Activated CD8-positive, alpha-beta T cell treated with anti-CD3 and anti-CD28 coated beads for 36 hours (primary cell): Measurements from ENCODE around the gene ZFYVE21. TPM values are rescaled to one million over a fixed set of nuclear protein-coding genes. Genes with fewer than 3 reads are reported as not detected.
A peak's percentile ranks its signal among the peaks of the same experiment; 100 is the strongest.

ENCODE experiments used
- ATAC-seq: fragments of 200-7000 bp; cut with Tn5 transposase; one replicate; pipeline ENCODE4 v1.10.0; 2021; ENCODE audit warnings: mild to moderate bottlenecking, moderate library complexity
- CTCF ChIA-PET: fragments of 350-600 bp; sonication (Branson Sonifier 250); formaldehyde crosslinking; loops from one replicate; lab custom pipeline; 2021; ENCODE audit warnings: antibody characterized with exemption; lab: Charles Lee
- POLR2A ChIA-PET: fragments of 350-600 bp; sonication (Branson Sonifier 250); formaldehyde crosslinking; loops from one replicate; lab custom pipeline; 2021; ENCODE audit warnings: antibody characterized with exemption; lab: Charles Lee
- DNase-seq: peaks from one replicate; pipeline ENCODE4 v3.0.0-alpha.2; 2020
- H3K27ac Mint-ChIP-seq: one replicate; pipeline ENCODE4 v1.8.0; 2021; ENCODE audit warnings: mild to moderate bottlenecking, mixed read lengths
- H3K27me3 Mint-ChIP-seq: one replicate; pipeline ENCODE4 v1.8.0; 2021; ENCODE audit warnings: mixed read lengths
- H3K36me3 Mint-ChIP-seq: one replicate; pipeline ENCODE4 v1.8.0; 2021; ENCODE audit warnings: low read depth, mixed read lengths
- H3K4me1 Mint-ChIP-seq: one replicate; pipeline ENCODE4 v1.8.0; 2021; ENCODE audit warnings: low read depth, mixed read lengths
- H3K4me3 Mint-ChIP-seq: one replicate; pipeline ENCODE4 v1.8.0; 2021; ENCODE audit warnings: mild to moderate bottlenecking, moderate library complexity, mixed read lengths
- H3K9me3 Mint-ChIP-seq: one replicate; pipeline ENCODE4 v1.8.0; 2021; ENCODE audit warnings: mixed read lengths
- CTCF ChIP-seq: fragments of 200-600 bp; IDR thresholded peaks from one replicate; pipeline ENCODE4 v1.8.0; 2022; ENCODE audit warnings: antibody characterized with exemption, mild to moderate bottlenecking
- intact Hi-C: fragments of 100-400 bp; cut with micrococcal nuclease; formaldehyde crosslinking; loops from one replicate; pipeline ENCODE4 v1.10.0; 2022
- total RNA-seq, 2 experiments: library from RNA; stranded (reverse); gene quantifications; one replicate each; pipeline ENCODE4 v1.2.3, GENCODE V29; 2021

The ZFYVE21 gene
- total RNA-seq, 2 experiments from 2014 or later = 10.4 to 11.6 TPM

- TF ChIP-seq CTCF = no peak
- ATAC-seq (no peak), DNase-seq (no peak)
- peaks cover 23% of the 10 kb centered on the region for H3K36me3 Mint-ChIP-seq
- CTCF ChIA-PET = interaction anchor here (1.1 kb wide), 1 partner anchor 143 kb away, joined by 3 read pairs; no protein-coding TSS in a partner anchor
- POLR2A ChIA-PET = interaction anchor here (1.1 to 5.4 kb wide), 3 partner anchors 13 to 184 kb away, joined by 3 to 41 read pairs (median 7); no protein-coding TSS in a partner anchor
- no peaks in the 10 kb centered on the region for H3K9me3 Mint-ChIP-seq
- peak overlapping the region; percentile 87 for H3K27ac Mint-ChIP-seq
- peak overlapping the region; percentile 86 for H3K4me3 Mint-ChIP-seq
- intact Hi-C loops = no loop called here
- H3K4me1 Mint-ChIP-seq = peaks cover 38% of the 10 kb centered on the region
- no peaks in the 10 kb centered on the region for H3K27me3 Mint-ChIP-seq
These were observed 1.4 kb upstream of the ZFYVE21 start for GRCh38 chr14:103714063-103714724.

- no peaks in the 10 kb centered on the region for H3K27me3 Mint-ChIP-seq
- H3K9me3 Mint-ChIP-seq = no peaks in the 10 kb centered on the region
- DNase-seq = peak; percentile 24
- no peak for ATAC-seq
- H3K4me3 Mint-ChIP-seq = peak overlapping the region; percentile 73
- H3K4me1 Mint-ChIP-seq = peaks cover 45% of the 10 kb centered on the region
- H3K36me3 Mint-ChIP-seq = peaks cover 18% of the 10 kb centered on the region
- ChIA-PET CTCF (interaction anchor here (0.7 to 1.3 kb wide), 2 partner anchors 92 to 163 kb away, joined by 3 read pairs; no protein-coding TSS in a partner anchor), POLR2A (interaction anchor here (1.4 to 5.4 kb wide), 3 partner anchors 10 to 20 kb away, joined by 4 to 41 read pairs (median 6); no protein-coding TSS in a partner anchor)
- no peak for TF ChIP-seq CTCF
- intact Hi-C loops = no loop called here
- H3K27ac Mint-ChIP-seq = no peak overlapping the region
These were observed 636 bp downstream of the ZFYVE21 start for GRCh38 chr14:103716091-103716801.

- H3K27me3 Mint-ChIP-seq = no peaks in the 10 kb centered on the region
- no peak for TF ChIP-seq CTCF
- H3K9me3 Mint-ChIP-seq = no peaks in the 10 kb centered on the region
- no peak overlapping the region for H3K27ac Mint-ChIP-seq
- ATAC-seq (no peak), DNase-seq (no peak)
- POLR2A ChIA-PET = interaction anchor here (5.4 kb wide), 1 partner anchor 16 kb away, joined by 41 read pairs; no protein-coding TSS in a partner anchor
- peak overlapping the region; percentile 73 for H3K4me3 Mint-ChIP-seq
- peaks cover 45% of the 10 kb centered on the region for H3K4me1 Mint-ChIP-seq
- intact Hi-C loops = no loop called here
- CTCF ChIA-PET = no interaction called here
- H3K36me3 Mint-ChIP-seq = peaks cover 16% of the 10 kb centered on the region
These were observed 1.3 kb downstream of the ZFYVE21 start for GRCh38 chr14:103716899-103717411.

- no peak for ATAC-seq
- Mint-ChIP-seq H3K4me3 (no peak overlapping the region), H3K27me3 (no peaks in the 10 kb centered on the region), H3K4me1 (peaks cover 34% of the 10 kb centered on the region), H3K9me3 (no peaks in the 10 kb centered on the region), H3K27ac (no peak overlapping the region), H3K36me3 (peaks cover 9% of the 10 kb centered on the region)
- ChIA-PET CTCF (interaction anchor here (1.2 to 1.8 kb wide), 2 partner anchors 31 to 90 kb away, joined by 3 to 6 read pairs; no protein-coding TSS in a partner anchor), POLR2A (interaction anchor here (2.6 kb wide), 1 partner anchor 17 kb away, joined by 8 read pairs; no protein-coding TSS in a partner anchor)
- intact Hi-C loops = no loop called here
- TF ChIP-seq CTCF = no peak
- DNase-seq = no peak
These were observed 3.0 kb downstream of the ZFYVE21 start for GRCh38 chr14:103718572-103718971.
